Measurements from ENCODE around the gene FOXO1. TPM values are rescaled to one million over a fixed set of nuclear protein-coding genes. Genes with fewer than 3 reads are reported as not detected.

Gene FOXO1
- polyA plus RNA-seq, 1 donor: 10.2 TPM

DNA sequence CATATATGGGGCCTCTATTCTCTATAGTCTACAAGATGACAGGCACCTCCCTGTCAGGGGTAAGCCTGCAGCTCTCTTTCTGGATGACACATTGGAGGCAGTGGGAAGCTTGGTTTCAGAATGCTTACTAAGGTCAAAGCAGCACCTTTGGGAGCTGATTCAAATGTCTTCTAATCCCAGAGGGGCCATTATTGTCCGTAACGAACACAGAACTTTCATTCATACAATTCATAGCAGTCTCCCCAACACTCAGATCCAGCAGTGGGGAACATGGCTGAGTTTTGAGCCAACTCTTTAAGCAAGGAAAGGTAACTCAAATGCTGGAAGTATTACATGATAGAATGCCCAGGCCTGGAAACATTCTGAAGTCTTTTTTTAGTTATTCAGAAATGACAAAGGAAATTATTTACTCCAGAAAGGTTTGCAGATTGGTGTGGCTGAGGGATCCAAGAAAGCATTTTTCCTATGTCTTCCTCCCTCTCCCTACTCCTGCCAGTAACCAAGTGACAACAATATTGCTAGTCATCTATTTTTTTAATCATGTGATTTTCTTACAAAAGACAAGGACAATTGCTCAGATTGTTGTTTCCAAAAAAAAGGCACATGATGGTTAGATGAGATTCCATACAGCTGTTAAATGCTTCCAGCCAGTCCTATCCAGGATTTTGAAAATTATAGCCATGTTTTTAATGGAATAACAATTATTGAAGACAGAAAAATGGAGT lies 118.7 kb downstream of the FOXO1 start:
- DNase-seq (ENCODE audit: low read depth): no peak

DNA sequence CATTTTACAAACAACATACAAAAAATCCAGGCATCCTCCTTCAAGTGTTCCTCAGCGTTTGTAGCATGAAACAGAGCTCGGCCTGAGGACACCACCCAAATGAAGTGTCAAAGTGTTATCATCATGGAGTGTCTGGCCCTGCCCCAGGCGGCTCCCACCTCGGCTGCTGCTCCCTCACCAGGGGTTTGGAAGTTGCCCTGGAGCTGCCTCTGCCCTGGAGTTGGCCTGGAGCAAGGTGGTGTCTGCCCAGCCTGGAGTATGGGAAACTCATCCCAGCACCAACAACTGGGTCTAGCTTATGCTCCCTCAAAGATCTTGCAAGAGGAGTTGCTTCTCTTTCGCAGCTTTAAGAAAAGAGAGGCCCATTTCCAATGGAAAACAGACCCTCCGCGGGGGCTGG lies 120.4 kb downstream of the FOXO1 start:
- DNase-seq (ENCODE audit: low read depth): no peak

DNA sequence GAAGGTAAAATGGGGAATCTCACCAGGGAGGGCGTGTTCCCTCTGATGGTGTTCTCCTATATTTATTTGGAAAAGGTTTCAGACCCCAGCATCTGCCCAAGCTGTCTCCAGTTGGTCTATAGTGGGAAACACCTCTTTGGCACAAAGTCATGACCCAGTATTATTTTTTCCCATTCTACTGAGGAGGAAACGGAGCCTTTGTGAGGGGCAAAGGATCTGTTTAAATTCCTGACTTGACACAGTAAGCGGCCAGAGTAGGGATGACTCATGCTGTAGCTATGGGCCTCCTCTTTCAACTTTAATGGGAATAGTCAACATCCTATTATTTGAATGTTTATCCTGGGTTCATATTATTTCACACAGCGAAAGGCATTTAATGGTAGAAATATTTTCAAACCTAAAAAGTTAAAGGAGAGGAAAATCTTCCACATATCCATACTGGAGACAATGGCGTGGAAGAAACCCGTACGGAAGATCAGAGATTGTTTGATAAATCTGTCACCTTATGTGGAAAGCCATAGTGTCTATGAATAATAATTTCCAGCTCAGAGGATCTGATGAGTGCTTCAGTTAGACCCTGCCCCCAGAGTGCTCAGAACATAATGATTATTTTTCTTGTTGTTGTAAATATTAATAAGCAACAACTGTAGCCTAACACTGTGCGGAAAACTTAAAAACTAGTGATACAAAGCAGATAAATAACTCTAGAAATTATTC lies 126.0 kb downstream of the FOXO1 start:
- DNase-seq (ENCODE audit: low read depth): no peak

DNA sequence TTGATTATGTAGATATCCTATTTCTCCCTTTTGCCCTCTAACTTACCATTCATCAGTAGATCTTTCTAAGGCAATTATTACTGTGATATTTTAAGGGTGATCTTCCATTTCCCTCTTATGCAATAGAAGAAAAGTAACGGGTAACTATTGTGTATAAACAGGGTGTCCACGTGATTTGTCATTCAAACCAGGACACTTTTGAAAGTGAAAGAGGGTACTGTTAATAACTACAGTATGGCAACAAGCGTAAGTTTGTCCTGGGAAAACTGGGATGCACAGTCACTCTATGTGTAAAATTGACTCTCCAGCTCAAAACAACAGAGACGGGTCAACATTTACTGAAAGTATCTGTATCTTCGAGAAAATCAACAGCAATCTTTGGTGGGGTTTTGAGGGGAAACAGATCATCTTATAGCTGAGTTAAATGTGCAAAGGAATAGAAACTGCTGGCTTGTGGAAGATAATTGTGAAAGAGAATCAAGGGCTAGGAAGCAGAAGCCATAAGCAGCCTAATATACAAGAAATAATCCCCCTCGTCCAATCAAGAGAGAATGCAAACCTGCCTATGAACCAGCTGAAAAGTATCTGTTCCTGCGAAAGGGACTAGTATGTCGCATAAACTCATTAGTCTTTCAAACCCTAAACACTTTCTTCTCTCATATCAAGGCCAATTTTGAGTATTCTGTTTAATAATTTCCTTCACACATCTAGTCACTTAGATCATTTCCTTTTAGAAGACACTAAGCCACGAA lies 126.7 kb downstream of the FOXO1 start:
- DNase-seq (ENCODE audit: low read depth): no peak

DNA sequence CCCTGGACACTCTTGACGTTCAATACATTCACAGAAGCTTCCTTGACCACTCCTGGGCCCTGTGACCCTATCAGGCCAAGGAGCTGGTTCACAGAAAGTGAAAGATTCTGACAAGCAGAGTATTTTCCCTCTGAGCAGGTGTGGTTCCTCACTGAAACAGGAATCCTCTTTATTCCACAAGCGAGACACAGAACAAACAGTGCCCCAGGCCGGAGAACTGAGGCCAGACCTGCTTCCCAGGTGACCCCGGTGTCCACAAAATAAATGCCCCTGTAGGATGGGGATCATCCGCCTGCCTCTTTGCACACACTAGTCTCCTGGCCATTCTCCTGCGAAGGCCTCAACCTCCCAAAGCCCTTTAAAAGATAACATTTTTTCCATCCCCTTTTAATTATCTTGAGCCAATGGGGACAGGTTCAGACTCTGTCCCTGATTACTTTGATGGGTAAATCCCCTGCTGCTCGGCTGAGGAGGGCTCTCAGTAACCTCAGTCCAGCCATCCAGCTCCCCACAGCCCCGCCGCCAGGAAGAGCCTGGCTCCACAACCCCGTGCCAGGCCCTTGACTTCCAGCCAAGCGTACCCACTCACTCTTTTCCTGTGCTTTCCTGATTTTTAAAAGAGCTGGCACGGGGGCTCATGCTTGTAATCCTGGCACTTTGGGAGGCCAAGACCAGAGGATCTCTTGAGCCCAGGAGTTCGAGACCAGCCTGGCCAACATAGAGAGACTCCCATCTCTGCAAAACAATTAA lies 129.1 kb downstream of the FOXO1 start:
- DNase-seq (ENCODE audit: low read depth): no peak

DNA sequence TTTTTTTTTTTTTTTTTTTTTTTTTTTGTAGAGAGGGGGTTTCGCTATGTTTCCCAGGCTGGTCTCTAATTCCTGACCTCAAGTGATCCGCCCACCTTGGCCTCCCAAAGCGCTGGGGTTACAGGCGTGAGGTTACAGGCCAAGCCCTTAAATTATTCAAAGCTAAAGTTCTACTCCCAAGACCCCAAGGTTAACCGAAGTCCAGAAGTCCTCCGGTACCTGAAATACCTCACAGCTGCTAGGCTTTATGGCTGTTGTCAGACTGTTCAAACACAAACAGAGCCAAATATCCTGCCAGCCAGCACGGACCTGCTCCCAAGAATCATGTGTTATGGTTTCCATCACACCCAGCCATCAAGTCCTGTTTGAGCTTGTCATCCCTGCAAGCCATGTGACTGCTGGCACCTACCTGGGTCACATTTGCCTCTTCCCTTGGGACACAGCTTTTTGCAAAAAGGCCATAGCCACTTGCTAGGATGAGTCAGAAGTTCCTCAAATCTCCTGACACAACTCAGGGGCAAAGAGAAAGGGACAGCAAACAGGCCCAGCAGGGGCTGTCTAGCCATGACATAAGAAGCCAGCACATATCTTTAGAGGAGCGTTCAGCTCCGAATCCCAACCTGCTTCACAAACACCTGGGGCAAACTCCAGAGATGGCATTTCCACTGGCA lies 129.9 kb downstream of the FOXO1 start:
- no peak for DNase-seq (ENCODE audit: low read depth)

DNA sequence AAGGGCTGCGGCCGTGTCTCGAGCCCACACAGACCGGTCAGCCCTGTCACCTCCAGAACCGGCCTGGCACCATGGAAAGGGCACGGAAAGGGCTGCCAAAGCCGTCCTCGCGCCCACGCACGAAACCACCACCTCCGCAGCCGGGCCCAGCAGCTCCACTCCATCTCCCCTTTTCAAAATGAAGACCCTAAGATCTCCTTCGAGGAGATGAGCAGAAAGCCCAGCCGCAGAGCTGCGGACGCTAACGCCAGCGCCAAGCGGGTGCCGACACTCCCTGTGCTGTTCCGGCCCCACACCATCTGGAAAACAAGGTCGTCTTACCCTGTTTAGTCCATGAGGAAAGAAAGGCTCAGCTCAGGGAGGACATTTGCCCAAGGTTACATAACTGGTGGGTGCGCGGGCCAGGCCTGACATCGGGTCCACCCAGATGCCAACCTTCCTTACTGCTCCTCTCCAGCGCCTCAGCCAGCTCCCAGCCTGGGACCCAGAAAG lies 131.1 kb downstream of the FOXO1 start:
- DNase-seq (ENCODE audit: low read depth): no peak

DNA sequence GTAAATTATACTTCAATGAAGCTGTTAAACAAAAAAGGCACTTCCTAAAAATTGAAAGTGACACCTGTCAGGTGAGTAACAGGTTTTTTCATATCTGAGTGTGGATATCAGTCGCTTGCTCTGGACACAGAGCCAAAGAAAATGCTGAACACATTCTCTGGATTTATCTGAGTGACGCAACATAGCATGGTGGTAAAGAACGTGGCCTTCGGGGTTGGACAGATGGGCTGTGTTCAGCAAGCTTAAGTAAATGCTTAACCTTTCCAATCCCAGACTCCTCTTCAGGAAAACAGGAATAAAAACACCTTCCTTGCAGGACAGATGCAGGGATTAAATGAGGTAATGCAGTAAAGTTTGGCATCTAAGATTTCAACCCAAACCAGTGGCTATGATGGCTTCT lies 132.0 kb downstream of the FOXO1 start:
- DNase-seq (ENCODE audit: low read depth): no peak

DNA sequence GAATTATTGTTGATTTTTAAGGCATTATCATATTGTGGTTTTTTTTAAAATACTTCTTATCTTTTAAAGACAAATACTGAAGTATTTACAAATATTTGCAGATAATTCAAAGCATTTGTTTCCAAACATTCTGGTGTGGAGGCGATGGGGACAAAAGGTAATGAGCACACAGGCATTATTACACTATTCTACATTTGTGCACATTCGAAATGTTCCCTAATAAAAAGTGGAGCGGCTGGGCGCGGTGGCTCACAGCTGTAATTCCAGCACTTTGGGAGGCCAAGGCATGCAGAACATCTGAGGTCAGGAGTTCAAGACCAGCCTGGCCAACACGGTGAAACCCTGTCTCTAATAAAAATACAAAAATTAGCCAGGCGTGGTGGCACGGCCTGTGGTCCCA lies 133.4 kb downstream of the FOXO1 start:
- no peak for DNase-seq (ENCODE audit: low read depth)

DNA sequence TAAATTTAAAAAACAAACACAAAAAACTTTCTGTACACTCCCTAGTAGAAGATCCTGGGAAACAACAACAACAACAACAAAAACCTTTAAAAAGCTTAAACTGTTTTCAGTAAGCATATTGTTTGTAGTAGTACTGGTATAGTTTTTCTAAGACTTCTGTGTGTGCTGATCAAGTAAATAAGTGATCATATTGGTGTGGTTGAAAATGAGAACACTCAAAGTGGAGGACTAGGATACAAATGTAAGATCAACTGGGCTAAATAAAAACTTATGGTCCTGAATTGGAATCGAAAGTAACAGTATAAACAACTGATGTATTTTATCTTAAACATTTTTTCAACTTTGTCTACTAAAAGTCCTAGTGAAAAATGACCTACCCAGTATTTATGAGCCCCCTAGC lies 135.5 kb downstream of the FOXO1 start:
- DNase-seq (ENCODE audit: low read depth): no peak

DNA sequence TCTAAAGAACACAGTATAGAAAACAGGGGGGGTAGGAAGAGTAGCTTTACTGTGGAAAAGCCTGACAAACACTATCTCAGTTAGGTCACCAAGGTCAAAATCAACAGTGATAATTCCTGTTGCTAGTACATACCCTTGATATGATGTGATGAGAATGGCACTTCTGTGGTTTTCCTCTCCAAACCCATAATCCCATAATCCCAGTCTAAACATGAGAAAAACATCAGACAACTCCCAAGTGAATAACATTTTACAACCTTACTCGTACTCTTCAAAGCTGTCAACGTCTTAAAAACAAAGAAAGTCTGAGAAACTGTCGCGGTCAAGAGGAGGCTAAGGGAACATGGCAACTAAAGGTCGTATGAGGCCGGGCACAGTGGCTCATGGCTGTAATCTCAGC lies 137.6 kb downstream of the FOXO1 start:
- no peak for DNase-seq (ENCODE audit: low read depth)

DNA sequence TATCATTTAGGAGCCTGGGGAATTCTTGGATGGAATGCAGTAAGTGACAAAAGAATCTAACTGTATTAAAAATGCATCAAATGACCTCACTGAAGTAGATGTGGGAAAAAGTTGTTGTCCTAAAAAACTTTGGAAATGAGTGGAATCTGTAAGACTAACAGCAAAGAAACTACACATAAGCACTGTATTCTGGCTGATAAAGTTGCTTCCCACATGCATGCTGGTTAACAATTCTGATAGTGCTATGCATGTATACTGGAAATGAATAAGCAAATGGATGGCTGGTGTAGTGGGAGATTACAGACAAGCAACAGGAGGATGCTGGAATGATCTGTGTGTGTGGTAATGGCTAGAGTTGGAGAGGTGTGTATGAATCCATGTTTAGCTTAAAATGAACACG lies 138.5 kb downstream of the FOXO1 start:
- no peak for DNase-seq (ENCODE audit: low read depth)

DNA sequence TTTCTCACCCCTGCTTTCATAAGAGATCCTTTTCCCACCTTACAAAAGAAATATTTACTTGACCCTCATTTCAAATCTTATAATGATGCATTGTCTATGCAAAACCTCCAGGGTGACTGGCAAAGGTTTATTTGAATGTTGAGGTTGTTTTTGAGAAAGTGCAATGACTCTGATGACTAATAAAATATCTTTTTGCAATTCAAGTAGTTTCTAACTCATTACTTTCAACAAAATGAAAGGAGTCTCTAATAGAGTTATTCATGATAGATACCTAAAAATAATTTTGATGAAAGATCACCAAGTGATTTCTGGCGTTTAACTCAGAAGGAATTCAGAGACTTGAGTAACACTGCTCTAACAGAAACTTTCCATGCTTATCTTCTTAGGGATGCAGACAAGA lies 144.2 kb downstream of the FOXO1 start:
- DNase-seq (ENCODE audit: low read depth): no peak

DNA sequence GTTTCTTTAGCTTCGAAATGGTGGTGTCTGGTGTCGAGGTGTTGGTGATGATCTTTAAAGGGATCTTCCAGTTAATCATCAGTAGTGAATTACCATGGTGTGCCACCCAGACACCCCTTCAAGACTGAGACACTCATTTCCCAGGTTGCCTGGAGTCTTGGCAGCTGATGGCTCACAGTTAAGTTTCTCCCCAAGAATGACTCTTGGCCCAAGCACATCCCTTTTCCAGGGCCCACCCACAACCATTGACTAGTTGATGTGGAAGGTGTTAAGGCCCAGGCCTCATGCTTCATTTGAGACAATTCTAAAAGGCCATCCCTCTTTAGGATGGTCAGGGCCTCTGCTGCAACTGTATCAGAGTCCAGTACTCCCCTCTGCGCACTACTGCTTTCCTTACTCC lies 145.5 kb downstream of the FOXO1 start:
- no peak for DNase-seq (ENCODE audit: low read depth)

DNA sequence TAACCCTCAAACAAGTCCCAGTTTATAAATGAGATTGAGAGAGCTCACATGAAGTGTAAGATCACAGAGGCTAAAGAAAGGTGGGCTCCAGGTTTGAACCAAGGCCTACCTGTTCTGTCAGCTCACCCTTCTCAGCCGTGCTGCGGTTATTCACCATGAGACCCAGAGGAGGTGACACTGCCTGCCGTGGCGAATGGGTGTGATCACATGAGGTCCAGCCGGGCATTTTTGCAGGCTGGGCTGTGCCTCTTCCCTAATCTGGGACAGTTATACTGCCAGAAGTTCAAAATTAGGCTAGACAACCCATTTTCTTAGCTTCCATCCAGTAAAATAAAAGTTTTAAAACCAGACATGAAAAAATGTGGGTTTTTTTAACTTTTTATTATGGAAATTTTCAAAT lies 146.8 kb downstream of the FOXO1 start:
- DNase-seq (ENCODE audit: low read depth): no peak

DNA sequence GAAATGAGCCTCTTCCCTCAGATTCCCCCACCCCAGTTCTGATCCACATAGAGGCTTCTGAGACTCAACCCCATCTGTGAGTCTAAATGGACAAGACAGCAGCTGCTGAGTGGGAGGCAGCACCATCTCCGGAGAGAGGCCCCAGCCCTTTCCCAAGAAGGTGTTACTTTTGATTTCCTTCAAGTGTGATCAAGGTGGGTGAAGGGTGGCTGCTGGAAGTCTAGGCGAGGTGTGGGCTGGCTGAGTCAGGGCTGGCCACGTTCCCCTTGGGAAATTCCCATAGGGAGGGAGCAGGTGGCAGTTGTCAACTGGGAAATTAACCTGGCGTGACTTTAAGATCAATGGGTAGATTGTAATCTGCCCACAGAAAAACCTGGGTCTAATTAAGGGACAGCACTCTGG lies 148.0 kb downstream of the FOXO1 start:
- DNase-seq (ENCODE audit: low read depth): no peak

DNA sequence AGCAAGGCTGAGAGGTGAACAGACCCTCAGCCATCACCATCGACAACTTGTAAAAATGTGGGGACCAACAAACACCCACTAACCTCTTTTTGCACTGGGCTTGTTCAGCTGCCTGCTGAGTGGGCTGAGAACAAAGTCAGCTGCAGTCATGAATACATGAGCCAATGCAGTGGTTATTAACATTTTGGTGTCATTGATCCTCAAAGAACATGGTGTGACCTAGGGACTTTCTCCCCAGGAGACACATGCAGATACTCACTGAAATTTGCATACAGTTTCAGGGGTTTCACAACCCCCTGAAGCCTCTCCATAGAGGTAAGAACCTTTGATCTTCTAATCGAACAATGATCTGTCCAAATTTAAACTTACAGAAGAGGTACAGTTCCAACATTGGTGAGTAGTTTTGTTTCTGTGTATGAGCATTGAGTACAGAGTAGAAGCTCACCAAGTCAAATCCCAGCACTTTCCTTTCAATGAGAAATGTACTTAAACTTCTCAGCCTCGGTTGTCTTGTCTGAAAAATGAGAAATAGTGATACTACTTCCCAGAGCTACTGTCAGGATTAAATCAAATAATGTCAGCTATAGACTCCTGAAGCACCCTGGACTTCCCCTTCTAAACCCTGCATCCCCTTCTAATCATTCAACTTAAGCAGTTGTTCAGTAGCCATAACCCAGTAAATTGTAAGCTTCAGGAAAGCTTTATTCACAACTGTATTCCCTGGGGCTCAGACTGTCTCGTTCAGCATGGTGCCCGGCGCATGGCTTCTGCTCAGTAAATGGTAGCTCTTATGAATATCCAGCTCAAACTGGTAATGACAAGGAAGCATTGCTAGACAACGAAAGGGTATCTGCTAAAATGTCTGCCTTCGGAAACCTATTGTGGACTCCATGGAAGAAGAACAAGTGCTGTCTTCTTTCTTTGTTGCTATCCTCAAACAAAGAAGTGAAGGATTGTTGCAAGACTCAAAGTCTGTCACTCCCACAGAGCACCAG lies 148.7 kb downstream of the FOXO1 start:
- no peak for DNase-seq (ENCODE audit: low read depth)

DNA sequence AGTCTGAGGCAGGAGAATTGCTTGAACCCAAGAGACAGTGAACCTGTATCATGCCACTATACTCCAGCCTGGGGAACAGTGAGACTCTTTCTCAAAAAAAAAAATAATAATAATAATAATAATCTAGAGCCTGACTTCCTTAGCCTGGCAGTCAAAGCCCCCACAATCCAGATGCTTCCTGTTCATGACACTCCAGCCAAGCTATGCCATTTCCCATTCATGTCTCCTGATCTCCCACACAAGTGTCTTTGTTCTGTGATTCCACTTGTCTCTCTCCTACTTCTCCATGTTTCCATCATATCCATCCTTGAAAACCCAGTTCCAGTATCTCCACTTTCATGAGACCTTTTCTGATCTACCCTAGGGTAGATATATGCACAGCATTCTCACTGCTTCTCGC lies 150.7 kb downstream of the FOXO1 start:
- no peak for DNase-seq (ENCODE audit: low read depth)

DNA sequence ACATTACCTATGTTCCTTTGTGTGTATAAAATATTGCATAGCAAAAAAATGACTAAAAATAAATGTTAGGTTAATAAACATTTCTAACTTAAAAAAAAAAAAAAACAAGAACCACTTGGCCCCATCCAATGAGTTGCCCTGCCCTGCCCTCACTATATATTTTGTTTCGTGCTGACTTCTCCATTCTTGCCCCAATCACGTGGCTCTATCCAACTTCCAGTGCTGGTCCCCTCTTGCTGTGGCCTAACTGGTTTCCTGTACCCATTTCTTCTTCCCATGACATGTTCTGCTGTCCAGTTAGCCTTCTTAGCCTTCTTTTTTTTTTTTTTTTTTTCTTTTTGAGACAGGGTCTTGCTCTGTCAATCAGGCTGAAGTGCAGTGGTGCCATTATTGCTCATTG lies 151.6 kb downstream of the FOXO1 start:
- no peak for DNase-seq (ENCODE audit: low read depth)

DNA sequence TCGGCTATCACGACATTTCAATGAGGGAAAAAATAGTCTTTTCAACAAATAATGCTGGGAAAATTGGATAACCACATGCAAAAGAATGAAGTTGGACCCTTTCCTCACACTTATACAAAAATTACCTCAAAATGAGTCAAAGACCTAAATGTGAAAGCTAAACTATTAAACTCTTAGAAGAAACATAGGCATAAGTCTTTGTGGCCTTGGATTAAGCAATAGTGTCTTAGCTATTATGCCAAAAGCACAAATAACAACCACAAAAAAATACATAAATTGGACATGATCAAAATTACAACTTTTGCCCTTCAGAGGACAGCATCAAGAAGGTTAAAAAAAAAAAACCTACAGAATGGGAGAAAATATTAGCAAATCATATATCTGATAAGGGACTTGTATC lies 156.6 kb downstream of the FOXO1 start:
- no peak for DNase-seq (ENCODE audit: low read depth)

All from forelimb muscle (tissue), 1 donor.